D721Med (cell line): ENCODE data around the gene LEKR1.
"Not testable (repeated sequence)": the region's sequence is repeated elsewhere in the genome, so short reads cannot be mapped to it uniquely, and the experiment has no call there.

Source experiments
- DNase-seq: peaks from one replicate; pipeline ENCODE4 v3.0.0; 2011; ENCODE audit warnings: low spot score; ENCODE audit not compliant: insufficient read length
- FAIRE-seq: peaks from 2 replicates; lab custom pipeline; 2011; peaks lifted over from hg19 to GRCh38; lab: Jason Lieb, UNC
- TF ChIP-seq, protein P1 (sequence below): IDR thresholded peaks from 2 replicates; pipeline ENCODE4 v1.5.1; 2012; ENCODE audit warnings: mild to moderate bottlenecking, control low read depth; ENCODE audit not compliant: insufficient read depth; ENCODE audit errors: missing control alignments

The LEKR1 gene

GRCh38 chr3:156816794-156817645 is 9.1 kb upstream of the LEKR1 start:
- TF ChIP-seq, protein P1, sequence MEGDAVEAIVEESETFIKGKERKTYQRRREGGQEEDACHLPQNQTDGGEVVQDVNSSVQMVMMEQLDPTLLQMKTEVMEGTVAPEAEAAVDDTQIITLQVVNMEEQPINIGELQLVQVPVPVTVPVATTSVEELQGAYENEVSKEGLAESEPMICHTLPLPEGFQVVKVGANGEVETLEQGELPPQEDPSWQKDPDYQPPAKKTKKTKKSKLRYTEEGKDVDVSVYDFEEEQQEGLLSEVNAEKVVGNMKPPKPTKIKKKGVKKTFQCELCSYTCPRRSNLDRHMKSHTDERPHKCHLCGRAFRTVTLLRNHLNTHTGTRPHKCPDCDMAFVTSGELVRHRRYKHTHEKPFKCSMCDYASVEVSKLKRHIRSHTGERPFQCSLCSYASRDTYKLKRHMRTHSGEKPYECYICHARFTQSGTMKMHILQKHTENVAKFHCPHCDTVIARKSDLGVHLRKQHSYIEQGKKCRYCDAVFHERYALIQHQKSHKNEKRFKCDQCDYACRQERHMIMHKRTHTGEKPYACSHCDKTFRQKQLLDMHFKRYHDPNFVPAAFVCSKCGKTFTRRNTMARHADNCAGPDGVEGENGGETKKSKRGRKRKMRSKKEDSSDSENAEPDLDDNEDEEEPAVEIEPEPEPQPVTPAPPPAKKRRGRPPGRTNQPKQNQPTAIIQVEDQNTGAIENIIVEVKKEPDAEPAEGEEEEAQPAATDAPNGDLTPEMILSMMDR, result peak; percentile 2
- DNase-seq, result no peak
- FAIRE-seq, result no peak

- DNase-seq (no peak), FAIRE-seq (no peak)
- TF ChIP-seq, protein P1, result no peak
These were observed 8.4 kb upstream of the LEKR1 start for GRCh38 chr3:156817646-156818272.

DNA sequence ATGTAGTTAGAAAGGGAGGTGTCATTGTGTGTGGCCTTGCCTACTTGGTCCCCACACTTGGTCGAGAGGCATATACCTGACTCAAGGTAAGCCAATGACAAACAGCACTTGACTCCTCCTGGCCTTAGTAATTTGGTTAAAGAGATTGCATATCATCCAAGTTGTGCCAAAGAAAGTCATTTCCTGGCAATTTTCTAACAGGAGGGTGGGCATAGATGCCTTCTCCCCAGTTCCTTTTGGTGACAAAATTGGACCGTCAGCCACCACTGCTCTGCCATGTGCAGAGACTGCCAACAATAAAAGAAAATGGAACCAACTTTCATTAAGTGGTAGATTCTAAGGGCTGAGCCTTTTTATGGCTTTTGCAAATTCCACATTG is 7.9 kb upstream of the LEKR1 start:
- FAIRE-seq (no peak), DNase-seq (no peak)
- TF ChIP-seq, protein P1, result no peak

DNA sequence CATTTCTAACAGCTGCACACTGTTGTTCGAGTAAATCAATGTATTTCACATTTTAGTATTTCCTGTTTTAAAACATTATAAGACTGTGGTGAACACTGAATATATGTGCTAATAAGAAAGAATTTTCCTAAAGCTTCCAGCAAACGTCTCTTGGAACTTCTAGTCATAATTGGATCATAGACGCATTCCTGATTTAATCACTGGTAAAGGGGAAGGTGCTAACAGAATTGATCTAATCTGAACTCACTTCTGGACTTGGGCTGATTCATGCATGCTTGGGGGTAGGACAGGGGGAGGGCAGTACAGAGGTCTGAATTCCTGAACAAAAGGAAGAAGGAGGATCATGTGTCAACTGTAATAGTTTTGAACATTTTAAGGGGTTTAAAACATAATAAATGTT is 7.3 kb upstream of the LEKR1 start:
- FAIRE-seq (no peak), DNase-seq (no peak)
- TF ChIP-seq, protein P1, result no peak

DNA sequence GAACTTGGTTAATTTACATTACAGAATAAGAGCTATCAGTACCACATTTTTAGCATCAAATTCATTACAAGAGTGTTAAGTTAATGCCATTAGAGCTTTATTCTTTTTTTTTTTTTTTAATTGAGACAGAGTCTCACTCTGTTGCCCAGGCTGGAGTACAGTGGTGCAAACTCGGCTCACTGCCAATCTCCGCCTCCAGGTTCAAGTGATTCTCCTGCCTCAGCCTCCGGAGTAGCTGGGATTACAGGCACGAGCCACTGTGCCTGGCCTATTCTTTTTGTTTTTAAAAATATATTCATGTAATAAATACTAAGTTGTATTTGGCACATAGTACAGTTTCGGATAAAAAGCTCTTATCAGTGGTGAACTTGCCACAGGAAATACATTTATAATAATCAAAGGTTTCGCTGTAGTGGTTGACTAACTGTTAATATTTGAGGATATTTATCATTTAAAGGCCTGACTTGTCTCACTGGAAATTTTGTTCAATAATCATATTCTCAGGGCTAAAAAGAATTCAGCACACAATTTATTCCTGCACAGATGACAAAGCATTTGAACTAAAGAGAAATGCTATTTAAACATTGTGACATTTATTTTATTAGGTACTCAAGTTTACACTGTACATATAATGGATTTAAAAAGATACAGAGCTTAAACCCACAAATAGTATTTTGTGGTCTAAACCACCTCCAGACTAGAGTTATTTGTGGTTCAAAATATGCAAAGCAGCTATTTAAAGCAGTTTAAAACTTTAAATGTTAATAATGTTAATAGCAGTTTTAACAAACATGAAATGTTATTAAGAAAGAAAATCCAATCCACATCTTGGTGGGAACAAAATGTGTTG is 6.1 kb upstream of the LEKR1 start:
- DNase-seq (no peak), FAIRE-seq (no peak)
- TF ChIP-seq, protein P1, result no peak

- FAIRE-seq, result no peak
- TF ChIP-seq, protein P1, result no peak
- DNase-seq, result no peak
These were observed 5.5 kb upstream of the LEKR1 start for GRCh38 chr3:156820692-156821080.

GRCh38 chr3:156822626-156823260 is 3.4 kb upstream of the LEKR1 start:
- not testable (repeated sequence) for FAIRE-seq, DNase-seq
